Neuronal stem cell (in vitro differentiated cells): Measurements from ENCODE around the gene KRTAP12-1.
"Not testable (repeated sequence)": the region's sequence is repeated elsewhere in the genome, so short reads cannot be mapped to it uniquely, and the experiment has no call there.

Experiments
- DNase-seq: peaks from one replicate; pipeline ENCODE4 v3.0.0-alpha.2; 2013; ENCODE audit warnings: low spot score
- H2AFZ ChIP-seq: one replicate; pipeline ENCODE4 v1.6.1; 2013; ENCODE audit warnings: mild to moderate bottlenecking, low read length, inconsistent platforms
- H2AK5ac ChIP-seq: 2 replicates; pipeline ENCODE4 v1.6.1; 2013; ENCODE audit warnings: low read depth, mild to moderate bottlenecking, inconsistent platforms, low read length, moderate library complexity, mixed read lengths
- H2BK120ac ChIP-seq: 2 replicates; pipeline ENCODE4 v1.6.1; 2013; ENCODE audit warnings: low read depth, mild to moderate bottlenecking, inconsistent platforms, low read length, moderate library complexity, mixed read lengths
- H2BK12ac ChIP-seq: one replicate; pipeline ENCODE4 v1.6.1; 2013; ENCODE audit warnings: low read length, inconsistent platforms
- H2BK15ac ChIP-seq: 2 replicates; pipeline ENCODE4 v1.6.1; 2013; ENCODE audit warnings: mild to moderate bottlenecking, low read length, inconsistent platforms, mixed read lengths
- H2BK5ac ChIP-seq: one replicate; pipeline ENCODE4 v1.6.1; 2013; ENCODE audit warnings: inconsistent platforms, mild to moderate bottlenecking, low read length, moderate library complexity
- H3K14ac ChIP-seq: one replicate; pipeline ENCODE4 v1.6.1; 2013; ENCODE audit warnings: low read length, inconsistent platforms
- H3K18ac ChIP-seq: 2 replicates; pipeline ENCODE4 v1.6.1; 2013; ENCODE audit warnings: low read length, inconsistent platforms
- H3K23ac ChIP-seq: 2 replicates; pipeline ENCODE4 v1.6.1; 2013; ENCODE audit warnings: low read depth, mild to moderate bottlenecking, mixed read lengths, low read length, inconsistent platforms; ENCODE audit not compliant: poor library complexity
- H3K27ac ChIP-seq: replicated peaks from 3 replicates; pipeline ENCODE4 v1.5.1; 2013; ENCODE audit warnings: low read length, inconsistent platforms
- H3K27me3 ChIP-seq, 3 experiments: 2 replicates each; pipeline ENCODE4 v1.6.1; 2013; ENCODE audit warnings: low read length in 3 of 3, mild to moderate bottlenecking in 2 of 3, inconsistent platforms in 1 of 3, low read depth in 1 of 3, mixed read lengths in 1 of 3, moderate library complexity in 1 of 3; ENCODE audit not compliant: control insufficient read depth in 3 of 3, insufficient read depth in 3 of 3
- H3K36me3 ChIP-seq, 2 donors: replicated peaks in 1 of 2; 2 replicates each; pipeline ENCODE4 v1.6.1; 2013; ENCODE audit warnings: low read length in 2 of 2; ENCODE audit not compliant: control insufficient read depth in 2 of 2, insufficient read depth in 2 of 2
- H3K4ac ChIP-seq: 2 replicates; pipeline ENCODE4 v1.6.1; 2013; ENCODE audit warnings: inconsistent platforms, mild to moderate bottlenecking, low read length, moderate library complexity
- H3K4me1 ChIP-seq, 2 donors: 1 replicate in 1 of 2; 2 replicates in 1 of 2; pipeline ENCODE4 v1.6.1; 2013; ENCODE audit warnings: low read length in 2 of 2, low read depth in 1 of 2; ENCODE audit not compliant: control insufficient read depth in 2 of 2, insufficient read depth in 1 of 2
- H3K4me2 ChIP-seq: one replicate; pipeline ENCODE4 v1.6.1; 2013; ENCODE audit warnings: mild to moderate bottlenecking, low read length, inconsistent platforms; ENCODE audit not compliant: insufficient read depth, poor library complexity, severe bottlenecking
- H3K4me3 ChIP-seq, 2 donors: 2 replicates each; pipeline ENCODE4 v1.5.1; 2013; ENCODE audit warnings: low read length in 2 of 2, mild to moderate bottlenecking in 2 of 2, inconsistent platforms in 1 of 2, moderate library complexity in 1 of 2
- H3K79me1 ChIP-seq: one replicate; pipeline ENCODE4 v1.6.1; 2013; ENCODE audit warnings: low read depth, mild to moderate bottlenecking, inconsistent platforms, low read length, moderate library complexity
- H3K9ac ChIP-seq: one replicate; pipeline ENCODE4 v1.6.1; 2013; ENCODE audit warnings: mild to moderate bottlenecking, low read depth, low read length, inconsistent platforms; ENCODE audit not compliant: poor library complexity
- H3K9me3 ChIP-seq, 2 donors: replicated peaks in 1 of 2; 2 replicates each; pipeline versions ENCODE3 to v1.6.1; 2013; ENCODE audit warnings: low read length in 2 of 2, mild to moderate bottlenecking in 2 of 2, inconsistent platforms in 1 of 2, low read depth in 1 of 2, mixed read lengths in 1 of 2, moderate library complexity in 1 of 2; ENCODE audit not compliant: control insufficient read depth in 2 of 2, insufficient read depth in 1 of 2
- H4K8ac ChIP-seq: one replicate; pipeline ENCODE4 v1.6.1; 2013; ENCODE audit warnings: low read depth, mild to moderate bottlenecking, inconsistent platforms, low read length, moderate library complexity
- H4K91ac ChIP-seq: one replicate; pipeline ENCODE4 v1.6.1; 2013; ENCODE audit warnings: low read length, low read depth, mild to moderate bottlenecking, inconsistent platforms; ENCODE audit not compliant: poor library complexity
- WGBS, 2 donors: extraction: QIAGEN DNeasy Blood & Tissue Kit; methylation state at CpG; one replicate each; pipeline ENCODE4 v1.1.7; 2013; ENCODE audit warnings: missing lambda C conversion rate in 2 of 2, mixed read lengths in 1 of 2; ENCODE audit not compliant: insufficient read length in 2 of 2, insufficient replicate concordance in 1 of 2; ENCODE audit errors: extremely low coverage in 2 of 2; 5-methylcytosine and 5-hydroxymethylcytosine counted together

Gene KRTAP12-1

DNA sequence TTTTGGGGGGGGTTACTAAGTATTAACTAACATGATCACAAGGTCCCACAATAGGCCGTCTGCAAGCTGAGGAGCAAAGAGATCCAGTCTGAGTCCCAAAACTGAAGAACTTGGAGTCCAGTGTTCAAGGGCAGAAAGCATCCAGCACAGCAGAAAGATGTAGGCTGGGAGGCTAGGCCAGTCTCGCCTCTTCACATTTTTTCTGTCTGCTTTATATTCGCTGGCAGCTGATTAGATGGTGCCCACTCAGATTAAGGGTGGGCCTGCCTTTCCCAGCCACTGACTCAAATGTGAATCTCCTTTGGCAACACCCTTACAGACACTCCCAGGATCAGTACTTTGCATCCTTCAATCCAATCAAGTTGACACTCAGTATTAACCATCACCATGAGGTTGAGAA lies 7.8 kb upstream of the KRTAP12-1 start:
- not testable (repeated sequence) for H3K4me3 ChIP-seq, H3K4ac ChIP-seq, H3K79me1 ChIP-seq, H2BK15ac ChIP-seq, H4K91ac ChIP-seq, H2BK5ac ChIP-seq, H3K23ac ChIP-seq, H3K18ac ChIP-seq, H3K36me3 ChIP-seq, H3K9ac ChIP-seq, H3K4me2 ChIP-seq, H3K9me3 ChIP-seq, DNase-seq, H2BK120ac ChIP-seq, H2AFZ ChIP-seq, H3K27ac ChIP-seq, H2BK12ac ChIP-seq, H3K27me3 ChIP-seq, H3K14ac ChIP-seq, H2AK5ac ChIP-seq, H4K8ac ChIP-seq
- peaks cover 5 to 13% of the 10 kb centered on the region in 2 donors for H3K4me1 ChIP-seq
- WGBS, 2 donors: no CpG with 5 or more reads among the region's 3 CpGs

DNA sequence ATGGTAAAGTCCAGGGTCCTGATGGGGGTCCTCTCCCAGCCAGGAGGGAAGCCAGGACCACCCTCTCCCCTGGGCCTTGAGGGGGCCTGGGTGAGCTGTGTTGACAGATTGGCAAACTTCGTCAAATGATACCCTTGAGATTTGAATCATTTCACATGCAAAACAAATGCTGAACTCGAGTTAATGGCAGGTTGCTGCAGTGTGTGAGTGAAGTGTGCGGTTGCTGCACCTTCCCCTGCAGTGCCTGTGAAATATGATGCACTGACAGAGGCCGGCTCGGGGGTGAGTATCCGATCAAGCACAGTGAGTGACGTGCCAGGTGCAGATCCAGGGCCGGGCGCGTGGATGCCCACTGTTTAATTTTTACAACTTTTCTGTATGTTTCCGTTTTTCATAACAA lies 5.7 kb upstream of the KRTAP12-1 start:
- peaks cover 0 to 9% (median 0%) of the 10 kb centered on the region in 3 experiments for H3K27me3 ChIP-seq
- H3K27ac ChIP-seq: no peak overlapping the region
- H3K4me1 ChIP-seq: peaks cover 5 to 13% of the 10 kb centered on the region in 2 donors
- no peak overlapping the region for H4K91ac ChIP-seq
- H2AK5ac ChIP-seq: no peak overlapping the region
- H3K4me3 ChIP-seq: no peak overlapping the region
- H2BK120ac ChIP-seq: no peak overlapping the region
- H2BK5ac ChIP-seq: no peak overlapping the region
- H3K23ac ChIP-seq: no peak overlapping the region
- WGBS, 2 donors: no CpG with 5 or more reads among the region's 11 CpGs
- no peak overlapping the region for H4K8ac ChIP-seq
- peak overlapping the region; percentile 76 for H3K9ac ChIP-seq
- H3K18ac ChIP-seq: no peak overlapping the region
- no peak overlapping the region for H2BK12ac ChIP-seq
- no peak overlapping the region for H2AFZ ChIP-seq
- H2BK15ac ChIP-seq: no peak overlapping the region
- no peaks in the 10 kb centered on the region for H3K36me3 ChIP-seq
- peak overlapping the region; percentile 32 for H3K14ac ChIP-seq
- peaks cover 0 to 1% of the 10 kb centered on the region in 2 donors for H3K9me3 ChIP-seq
- H3K4me2 ChIP-seq: no peak overlapping the region
- H3K4ac ChIP-seq: no peak overlapping the region
- no peaks in the 10 kb centered on the region for H3K79me1 ChIP-seq
- DNase-seq: no peak

DNA sequence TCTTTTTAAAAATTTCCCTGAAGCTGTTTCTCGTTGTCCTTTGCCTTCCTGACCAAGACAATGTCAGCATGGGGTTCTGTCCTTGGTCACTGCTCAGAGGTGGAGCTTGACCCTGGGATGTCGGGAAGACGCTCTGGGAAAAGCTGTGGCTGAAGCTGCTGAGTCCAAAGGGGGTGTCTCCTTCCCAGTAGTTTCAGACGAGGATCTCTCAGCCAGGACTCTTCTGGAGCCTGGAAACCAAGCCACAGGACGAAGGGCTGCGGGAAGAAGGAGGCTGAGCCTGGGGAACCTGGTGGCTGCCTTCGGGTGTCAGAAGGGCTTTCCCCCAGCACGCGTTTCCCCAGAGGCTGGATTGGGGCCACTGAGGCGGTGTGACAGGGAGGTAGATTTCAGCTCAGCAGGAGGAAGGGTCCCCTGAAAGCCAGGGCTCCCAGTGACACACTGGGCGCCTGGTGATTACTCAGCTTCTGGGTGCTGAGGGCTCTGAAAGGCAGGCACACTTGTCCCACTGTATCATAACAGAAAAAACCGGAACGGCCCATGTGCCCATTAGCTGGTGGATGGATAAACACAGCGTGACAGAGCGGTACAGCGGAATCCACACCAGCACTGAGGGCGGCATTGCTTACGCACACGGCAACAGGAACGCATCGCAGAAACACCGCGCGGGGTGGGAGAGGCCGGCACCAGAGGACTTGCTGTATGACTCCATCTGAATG lies 5.0 kb upstream of the KRTAP12-1 start:
- no peak overlapping the region for H3K14ac ChIP-seq
- H3K4ac ChIP-seq: no peak overlapping the region
- H3K9ac ChIP-seq: no peak overlapping the region
- no peak overlapping the region for H3K23ac ChIP-seq
- no peak overlapping the region for H2BK5ac ChIP-seq
- no peaks in the 10 kb centered on the region for H3K79me1 ChIP-seq
- no peak overlapping the region for H2BK120ac ChIP-seq
- no peak overlapping the region for H4K8ac ChIP-seq
- peaks cover 0 to 9% (median 0%) of the 10 kb centered on the region in 3 experiments for H3K27me3 ChIP-seq
- no peak overlapping the region for H3K27ac ChIP-seq
- no peaks in the 10 kb centered on the region for H3K36me3 ChIP-seq
- DNase-seq: no peak
- H4K91ac ChIP-seq: no peak overlapping the region
- no peak overlapping the region for H2BK12ac ChIP-seq
- H3K4me2 ChIP-seq: no peak overlapping the region
- peak overlapping the region; percentile 20 for H3K18ac ChIP-seq
- H3K4me1 ChIP-seq: peaks cover 5 to 13% of the 10 kb centered on the region in 2 donors
- H3K9me3 ChIP-seq: no peaks in the 10 kb centered on the region
- H2BK15ac ChIP-seq: no peak overlapping the region
- WGBS, 2 donors: no CpG with 5 or more reads among the region's 25 CpGs
- peak overlapping the region; percentile 12 for H2AFZ ChIP-seq
- no peak overlapping the region for H2AK5ac ChIP-seq
- no peak overlapping the region for H3K4me3 ChIP-seq

DNA sequence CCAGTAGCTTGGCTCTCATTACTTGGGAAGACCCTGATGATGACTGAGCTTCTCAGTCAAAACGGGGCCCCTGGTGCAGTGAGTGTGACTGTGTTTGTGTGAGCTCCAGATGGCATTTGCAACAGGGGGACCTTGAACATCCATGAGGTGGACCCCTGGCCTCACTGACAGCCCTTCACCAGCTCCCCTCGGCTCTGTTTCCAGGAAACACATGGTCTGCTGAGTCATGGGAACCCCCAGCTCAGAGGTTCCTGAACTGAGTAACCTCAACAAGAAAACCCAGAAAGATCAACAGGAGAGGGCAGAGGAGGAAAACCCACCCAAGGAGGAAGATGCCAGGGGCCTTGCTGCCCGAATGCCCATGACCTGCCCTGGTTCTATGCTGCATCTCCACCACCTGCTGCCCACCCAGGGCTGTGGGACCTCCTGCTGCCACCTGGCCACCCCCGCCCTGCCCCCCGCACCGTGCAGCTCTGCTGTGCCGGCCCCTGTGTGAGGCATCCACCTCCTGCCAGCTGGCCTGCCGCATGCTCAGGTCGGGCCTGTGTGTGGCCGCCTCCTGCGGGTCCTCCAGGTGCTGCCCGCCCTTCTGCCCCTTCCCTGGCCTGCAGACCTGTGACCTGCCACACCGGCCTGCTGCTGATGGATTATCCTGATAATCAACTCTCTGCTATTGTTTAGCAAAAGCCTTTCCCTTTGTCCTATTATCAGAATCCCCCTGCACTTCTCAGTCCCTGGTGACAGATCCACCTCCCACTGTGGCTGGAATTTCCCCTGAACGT lies 4.2 kb upstream of the KRTAP12-1 start:
- no peak overlapping the region for H2AK5ac ChIP-seq
- H4K8ac ChIP-seq: no peak overlapping the region
- H2BK120ac ChIP-seq: no peak overlapping the region
- H3K9ac ChIP-seq: no peak overlapping the region
- no peak overlapping the region for H2BK15ac ChIP-seq
- no peak overlapping the region for H3K4ac ChIP-seq
- H3K27ac ChIP-seq: no peak overlapping the region
- peaks cover 0 to 10% (median 0%) of the 10 kb centered on the region in 3 experiments for H3K27me3 ChIP-seq
- H3K4me2 ChIP-seq: no peak overlapping the region
- H3K18ac ChIP-seq: peak overlapping the region; percentile 57
- H2BK5ac ChIP-seq: no peak overlapping the region
- no peak overlapping the region for H3K14ac ChIP-seq
- H3K36me3 ChIP-seq: no peaks in the 10 kb centered on the region
- H2BK12ac ChIP-seq: no peak overlapping the region
- no peak overlapping the region for H4K91ac ChIP-seq
- H3K4me1 ChIP-seq: peaks cover 5 to 13% of the 10 kb centered on the region in 2 donors
- no CpG with 5 or more reads among the region's 14 CpGs for WGBS, 2 donors
- DNase-seq: no peak
- H3K9me3 ChIP-seq: no peaks in the 10 kb centered on the region
- peak overlapping the region; percentile 12 for H2AFZ ChIP-seq
- no peaks in the 10 kb centered on the region for H3K79me1 ChIP-seq
- H3K4me3 ChIP-seq: no peak overlapping the region
- H3K23ac ChIP-seq: no peak overlapping the region
